ENCODE data around the gene P2RY12.

GRCh38 chr3:151318991-151319390 lies 65.6 kb downstream of the P2RY12 start:
- TF ChIP-seq, protein P1, sequence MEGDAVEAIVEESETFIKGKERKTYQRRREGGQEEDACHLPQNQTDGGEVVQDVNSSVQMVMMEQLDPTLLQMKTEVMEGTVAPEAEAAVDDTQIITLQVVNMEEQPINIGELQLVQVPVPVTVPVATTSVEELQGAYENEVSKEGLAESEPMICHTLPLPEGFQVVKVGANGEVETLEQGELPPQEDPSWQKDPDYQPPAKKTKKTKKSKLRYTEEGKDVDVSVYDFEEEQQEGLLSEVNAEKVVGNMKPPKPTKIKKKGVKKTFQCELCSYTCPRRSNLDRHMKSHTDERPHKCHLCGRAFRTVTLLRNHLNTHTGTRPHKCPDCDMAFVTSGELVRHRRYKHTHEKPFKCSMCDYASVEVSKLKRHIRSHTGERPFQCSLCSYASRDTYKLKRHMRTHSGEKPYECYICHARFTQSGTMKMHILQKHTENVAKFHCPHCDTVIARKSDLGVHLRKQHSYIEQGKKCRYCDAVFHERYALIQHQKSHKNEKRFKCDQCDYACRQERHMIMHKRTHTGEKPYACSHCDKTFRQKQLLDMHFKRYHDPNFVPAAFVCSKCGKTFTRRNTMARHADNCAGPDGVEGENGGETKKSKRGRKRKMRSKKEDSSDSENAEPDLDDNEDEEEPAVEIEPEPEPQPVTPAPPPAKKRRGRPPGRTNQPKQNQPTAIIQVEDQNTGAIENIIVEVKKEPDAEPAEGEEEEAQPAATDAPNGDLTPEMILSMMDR (IDR thresholded peaks at IDR 0.05), result no peak
- TF ChIP-seq EZH2 (IDR thresholded peaks at IDR 0.05; ENCODE audit: borderline replicate concordance, insufficient read depth, low read depth, low read length, poor library complexity, severe bottlenecking), result no peak
